Gastrocnemius medialis (tissue), 4 donors: ENCODE measurements around the gene TSPAN9. TPM values are rescaled to one million over a fixed set of nuclear protein-coding genes. Genes with fewer than 3 reads are reported as not detected.

ENCODE experiments used
- ATAC-seq, 2 donors: fragments of 150-250 bp; one replicate each; pipeline ENCODE4 v1.9.1; 2016
- DNase-seq, 2 donors: peaks; one replicate each; pipeline ENCODE4 v3.0.0-alpha.2; 2019
- H3K27ac ChIP-seq, 4 donors: fragments of 200-600 bp; sonication (generic); 1 replicate in 1 of 4; 2 replicates in 3 of 4; pipeline ENCODE4 v1.5.1; 2016 to 2018; ENCODE audit warnings: mild to moderate bottlenecking in 2 of 4, moderate library complexity in 1 of 4
- H3K27me3 ChIP-seq, 3 donors: fragments of 200-600 bp; sonication (generic) in 2 of 3; 1 replicate in 1 of 3; 2 replicates in 2 of 3; pipeline versions ENCODE4 v1.5.1 to v1.6.0; 2016 to 2019; ENCODE audit warnings: mild to moderate bottlenecking in 1 of 3, moderate library complexity in 1 of 3
- H3K36me3 ChIP-seq, 2 donors: fragments of 200-600 bp; sonication (generic) in 1 of 2; one replicate each; pipeline ENCODE4 v1.5.1; 2017 to 2018
- H3K4me1 ChIP-seq, 2 donors: fragments of 200-600 bp; sonication (generic) in 1 of 2; one replicate each; pipeline ENCODE4 v1.5.1; 2016 to 2017; ENCODE audit warnings: mild to moderate bottlenecking in 2 of 2
- H3K4me3 ChIP-seq, 4 donors: fragments of 200-600 bp; sonication (generic) in 3 of 4; 1 replicate in 1 of 4; 2 replicates in 3 of 4; pipeline ENCODE4 v1.5.1; 2016 to 2019; ENCODE audit warnings: mild to moderate bottlenecking in 2 of 4
- H3K9me3 ChIP-seq, 3 donors: fragments of 200-600 bp; sonication (generic) in 2 of 3; 1 replicate in 1 of 3; 2 replicates in 2 of 3; pipeline ENCODE4 v1.5.1; 2016 to 2019
- CTCF ChIP-seq, 5 experiments: fragments of 450-650 bp in 3 of 5; fragments of 200-600 bp in 2 of 5; sonication (generic) in 2 of 5; IDR thresholded peaks in 4 of 5; conservative IDR thresholded peaks in 1 of 5; 1 replicate in 4 of 5; 2 replicates in 1 of 5; pipeline ENCODE4 v1.5.1; 2016 to 2019; ENCODE audit warnings: antibody characterized with exemption in 5 of 5, mild to moderate bottlenecking in 3 of 5, moderate library complexity in 3 of 5
- POLR2A ChIP-seq, 2 donors: fragments of 450-650 bp; IDR thresholded peaks; one replicate each; pipeline ENCODE4 v1.6.1; 2017; ENCODE audit warnings: antibody characterized with exemption in 2 of 2, mild to moderate bottlenecking in 2 of 2, moderate library complexity in 2 of 2
- in situ Hi-C, 4 donors: fragments of 200-750 bp; cut with MboI; loops; one replicate each; pipeline versions ENCODE4 v1.15.0 to v1.8.0; 2017; ENCODE audit warnings: low sequenced_read_pairs in 4 of 4
- intact Hi-C: fragments of 100-400 bp; cut with DNase I; formaldehyde crosslinking; loops from one replicate; pipeline ENCODE4 v1.15.1; 2023; ENCODE audit warnings: low total_unique reads
- total RNA-seq, 4 donors: library from RNA; depleted of rRNA; stranded (reverse); fragments of >200 nt; gene quantifications; one replicate each; pipeline versions ENCODE4 v1.1.0 to v1.2.3, GENCODE V29; 2016

Gene TSPAN9
- total RNA-seq, 4 donors from 2014 or later: 4.7 to 9.4 (median 7.4) TPM

- H3K4me3 ChIP-seq: peak overlapping the region in 3 of 4 donors; percentile 52 to 69 (median 59)
- no peaks in the 10 kb centered on the region for H3K9me3 ChIP-seq
- no peaks in the 10 kb centered on the region for H3K36me3 ChIP-seq
- peaks cover 47 to 48% of the 10 kb centered on the region in 2 donors for H3K4me1 ChIP-seq
- intact Hi-C loops (loop anchor here (2.0 kb wide), 3 partner anchors 31 to 129 kb away; no protein-coding TSS in a partner anchor), in situ Hi-C loops (loop anchor here in 1 of 4 donors (10.0 kb wide), 2 partner anchors 67 to 127 kb away; partner anchors contain the start of gene TSPAN9)
- ATAC-seq (no peak), DNase-seq (no peak)
- no peak overlapping the region for H3K27ac ChIP-seq
- TF ChIP-seq CTCF (IDR thresholded peaks at IDR 0.05 in 4 of 5, conservative IDR thresholded peaks at IDR 0.05 in 1 of 5) (no peak), POLR2A (IDR thresholded peaks at IDR 0.05) (no peak)
- no peaks in the 10 kb centered on the region for H3K27me3 ChIP-seq
These were observed 124.3 kb downstream of the TSPAN9 start for GRCh38 chr12:3201339-3202051.

GRCh38 chr12:3202096-3202495, 124.9 kb downstream of the TSPAN9 start:
- intact Hi-C loops: loop anchor here (2.0 kb wide), 1 partner anchor 129 kb away; no protein-coding TSS in a partner anchor
- DNase-seq (no peak), ATAC-seq (no peak)
- Histone ChIP-seq H3K36me3 (no peaks in the 10 kb centered on the region), H3K27ac (no peak overlapping the region), H3K27me3 (no peaks in the 10 kb centered on the region), H3K4me1 (peaks cover 47 to 48% of the 10 kb centered on the region in 2 donors), H3K9me3 (no peaks in the 10 kb centered on the region), H3K4me3 (no peak overlapping the region)
- in situ Hi-C loops: loop anchor here in 1 of 4 donors (10.0 kb wide), 2 partner anchors 67 to 127 kb away; partner anchors contain the start of gene TSPAN9
- TF ChIP-seq CTCF (IDR thresholded peaks at IDR 0.05 in 4 of 5, conservative IDR thresholded peaks at IDR 0.05 in 1 of 5) (no peak), POLR2A (IDR thresholded peaks at IDR 0.05) (no peak)

- H3K27ac ChIP-seq: no peak overlapping the region
These were observed 125.7 kb downstream of the TSPAN9 start for GRCh38 chr12:3202734-3203446.

GRCh38 chr12:3203713-3204112, 126.5 kb downstream of the TSPAN9 start:
- no peak for ATAC-seq
- no peak overlapping the region for H3K27ac ChIP-seq
- H3K4me3 ChIP-seq: no peak overlapping the region
- H3K36me3 ChIP-seq: no peaks in the 10 kb centered on the region
- no peaks in the 10 kb centered on the region for H3K27me3 ChIP-seq
- no peaks in the 10 kb centered on the region for H3K9me3 ChIP-seq
- in situ Hi-C loops: loop anchor here in 1 of 4 donors (10.0 kb wide), 2 partner anchors 69 to 129 kb away; partner anchors contain the start of gene TSPAN9
- no peak for TF ChIP-seq CTCF (IDR thresholded peaks at IDR 0.05 in 4 of 5, conservative IDR thresholded peaks at IDR 0.05 in 1 of 5)
- TF ChIP-seq POLR2A (IDR thresholded peaks at IDR 0.05): no peak
- no peak for DNase-seq
- intact Hi-C loops: loop anchor here (2.0 kb wide), 1 partner anchor 131 kb away; no protein-coding TSS in a partner anchor
- H3K4me1 ChIP-seq: peaks cover 47 to 48% of the 10 kb centered on the region in 2 donors

More at GRCh38 chr12:3202734-3203446, 125.7 kb downstream of the TSPAN9 start:
- DNase-seq (peak in 1 of 2 donors; percentile 42), ATAC-seq (peak; percentile 41 to 73)
- Histone ChIP-seq H3K27me3 (no peaks in the 10 kb centered on the region), H3K4me1 (peaks cover 47 to 48% of the 10 kb centered on the region in 2 donors), H3K4me3 (no peak overlapping the region), H3K9me3 (no peaks in the 10 kb centered on the region), H3K36me3 (no peaks in the 10 kb centered on the region)
- in situ Hi-C loops: loop anchor here in 1 of 4 donors (10.0 kb wide), 2 partner anchors 68 to 128 kb away; partner anchors contain the start of gene TSPAN9
- intact Hi-C loops: loop anchor here (2.0 kb wide), 1 partner anchor 130 kb away; no protein-coding TSS in a partner anchor
- peak; percentile 85 to 95 (median 92) for TF ChIP-seq CTCF (IDR thresholded peaks at IDR 0.05 in 4 of 5, conservative IDR thresholded peaks at IDR 0.05 in 1 of 5)
- TF ChIP-seq POLR2A (IDR thresholded peaks at IDR 0.05): no peak
